ENCODE data around the gene SLC29A3. TPM values are rescaled to one million over a fixed set of nuclear protein-coding genes. Genes with fewer than 3 reads are reported as not detected.

The SLC29A3 gene
- total RNA-seq, 2 experiments from 2014 or later: 2.3 to 2.5 TPM

DNA sequence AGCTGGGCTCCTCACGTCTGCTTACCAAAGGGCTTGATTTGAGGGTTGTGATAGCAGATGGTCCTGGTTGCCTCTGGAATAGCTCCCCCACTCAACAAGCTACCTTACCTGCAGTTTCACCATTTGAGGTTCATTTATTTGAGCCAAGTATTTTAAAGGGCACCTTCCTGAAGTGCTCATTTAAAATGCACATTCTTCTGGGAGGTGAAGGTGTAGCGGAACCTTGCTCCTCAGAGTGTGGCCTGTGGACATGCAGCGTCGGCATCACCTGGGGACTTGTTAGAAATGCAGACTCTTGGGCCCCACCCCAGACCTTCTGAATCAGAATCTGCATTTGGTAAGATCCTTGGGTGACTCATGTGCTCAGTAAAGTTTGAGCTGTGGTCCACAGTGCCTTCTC, 79.9 kb downstream of the SLC29A3 start:
- TF ChIP-seq, protein P1, sequence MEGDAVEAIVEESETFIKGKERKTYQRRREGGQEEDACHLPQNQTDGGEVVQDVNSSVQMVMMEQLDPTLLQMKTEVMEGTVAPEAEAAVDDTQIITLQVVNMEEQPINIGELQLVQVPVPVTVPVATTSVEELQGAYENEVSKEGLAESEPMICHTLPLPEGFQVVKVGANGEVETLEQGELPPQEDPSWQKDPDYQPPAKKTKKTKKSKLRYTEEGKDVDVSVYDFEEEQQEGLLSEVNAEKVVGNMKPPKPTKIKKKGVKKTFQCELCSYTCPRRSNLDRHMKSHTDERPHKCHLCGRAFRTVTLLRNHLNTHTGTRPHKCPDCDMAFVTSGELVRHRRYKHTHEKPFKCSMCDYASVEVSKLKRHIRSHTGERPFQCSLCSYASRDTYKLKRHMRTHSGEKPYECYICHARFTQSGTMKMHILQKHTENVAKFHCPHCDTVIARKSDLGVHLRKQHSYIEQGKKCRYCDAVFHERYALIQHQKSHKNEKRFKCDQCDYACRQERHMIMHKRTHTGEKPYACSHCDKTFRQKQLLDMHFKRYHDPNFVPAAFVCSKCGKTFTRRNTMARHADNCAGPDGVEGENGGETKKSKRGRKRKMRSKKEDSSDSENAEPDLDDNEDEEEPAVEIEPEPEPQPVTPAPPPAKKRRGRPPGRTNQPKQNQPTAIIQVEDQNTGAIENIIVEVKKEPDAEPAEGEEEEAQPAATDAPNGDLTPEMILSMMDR (IDR thresholded peaks at IDR 0.05): no peak
- peaks cover 32 to 49% of the 10 kb centered on the region in 2 experiments for H3K27me3 ChIP-seq (ENCODE audit: control insufficient read depth in 1 of 2, insufficient read depth in 2 of 2, low read length in 2 of 2)
- no peak overlapping the region for H3K4me3 Mint-ChIP-seq
- H3K27me3 Mint-ChIP-seq: peaks cover 60% of the 10 kb centered on the region
- ChIA-PET CTCF (no interaction called here), POLR2A (interaction anchor here (1.2 to 1.3 kb wide), 2 partner anchors 15 to 22 kb away, joined by 3 to 4 read pairs; no protein-coding TSS in a partner anchor)
- peaks cover 3% of the 10 kb centered on the region for H3K4me1 Mint-ChIP-seq (ENCODE audit: low read depth)
- no peak overlapping the region for H3K4me3 ChIP-seq (ENCODE audit: low read length)
- H3K9me3 Mint-ChIP-seq: no peaks in the 10 kb centered on the region
- peaks cover 14% of the 10 kb centered on the region for H3K4me1 ChIP-seq (ENCODE audit: insufficient read depth, low read length)
- H3K36me3 ChIP-seq (ENCODE audit: insufficient read depth, low read length): no peaks in the 10 kb centered on the region
- H3K27ac ChIP-seq (ENCODE audit: low read depth in 1 of 2, low read length in 2 of 2): no peak overlapping the region
- no peak for DNase-seq
- H3K36me3 Mint-ChIP-seq (ENCODE audit: low read depth): no peaks in the 10 kb centered on the region
- intact Hi-C loops (cut with DNase I, micrococcal nuclease): loop anchor here in 1 of 2 experiments (5.0 kb wide), 1 partner anchor 413 kb away; no protein-coding TSS in a partner anchor
- ATAC-seq (ENCODE audit: poor library complexity): no peak
- H3K27ac Mint-ChIP-seq: no peak overlapping the region
- peaks cover 0 to 7% of the 10 kb centered on the region in 2 experiments for H3K9me3 ChIP-seq (ENCODE audit: control insufficient read depth in 1 of 2, insufficient read depth in 1 of 2, low read length in 2 of 2)

GRCh38 chr10:71399946-71400345, 80.9 kb downstream of the SLC29A3 start:
- Mint-ChIP-seq H3K9me3 (no peaks in the 10 kb centered on the region), H3K4me1 (ENCODE audit: low read depth) (peaks cover 3% of the 10 kb centered on the region), H3K27me3 (peaks cover 54% of the 10 kb centered on the region), H3K27ac (no peak overlapping the region), H3K36me3 (ENCODE audit: low read depth) (no peaks in the 10 kb centered on the region), H3K4me3 (no peak overlapping the region)
- TF ChIP-seq, protein P1 (IDR thresholded peaks at IDR 0.05): no peak
- H3K27ac ChIP-seq (ENCODE audit: low read depth in 1 of 2, low read length in 2 of 2): no peak overlapping the region
- peaks cover 0 to 7% of the 10 kb centered on the region in 2 experiments for H3K9me3 ChIP-seq (ENCODE audit: control insufficient read depth in 1 of 2, insufficient read depth in 1 of 2, low read length in 2 of 2)
- DNase-seq (no peak), ATAC-seq (ENCODE audit: poor library complexity) (no peak)
- no peaks in the 10 kb centered on the region for H3K36me3 ChIP-seq (ENCODE audit: insufficient read depth, low read length)
- intact Hi-C loops (cut with DNase I, micrococcal nuclease): loop anchor here in 1 of 2 experiments (5.0 kb wide), 1 partner anchor 412 kb away; no protein-coding TSS in a partner anchor
- peaks cover 28 to 45% of the 10 kb centered on the region in 2 experiments for H3K27me3 ChIP-seq (ENCODE audit: control insufficient read depth in 1 of 2, insufficient read depth in 2 of 2, low read length in 2 of 2)
- ChIA-PET POLR2A (interaction anchor here (1.3 kb wide), 1 partner anchor 16 kb away, joined by 3 read pairs; no protein-coding TSS in a partner anchor), CTCF (no interaction called here)
- no peak overlapping the region for H3K4me3 ChIP-seq (ENCODE audit: low read length)
- H3K4me1 ChIP-seq (ENCODE audit: insufficient read depth, low read length): peaks cover 14% of the 10 kb centered on the region

DNA sequence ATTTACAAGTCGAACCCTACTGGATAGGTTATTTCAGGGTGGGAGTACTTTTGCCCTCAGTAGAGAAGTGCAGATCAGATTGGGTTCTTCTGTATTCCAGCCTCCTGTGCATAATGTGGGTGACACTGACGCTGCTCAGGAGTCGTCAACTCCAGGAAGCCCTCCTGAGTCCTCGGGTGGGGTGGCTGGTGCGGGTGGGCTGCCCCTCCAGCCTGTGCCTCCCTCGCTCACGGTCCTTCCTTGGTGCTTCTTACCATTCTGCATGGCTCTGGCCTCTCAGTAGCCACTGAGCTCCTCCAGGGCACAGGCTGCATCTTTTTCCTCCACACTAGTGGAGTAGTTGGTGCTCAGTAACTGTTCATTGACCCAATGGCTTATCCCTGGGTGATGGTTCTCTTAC, 82.0 kb downstream of the SLC29A3 start:
- ATAC-seq (ENCODE audit: poor library complexity): no peak
- Mint-ChIP-seq H3K27ac (no peak overlapping the region), H3K9me3 (no peaks in the 10 kb centered on the region)

More for the DNA sequence above, 82.0 kb downstream of the SLC29A3 start:
- Histone ChIP-seq H3K4me1 (ENCODE audit: insufficient read depth, low read length) (peaks cover 13% of the 10 kb centered on the region), H3K9me3 (ENCODE audit: control insufficient read depth in 1 of 2, insufficient read depth in 1 of 2, low read length in 2 of 2) (peaks cover 0 to 7% of the 10 kb centered on the region in 2 experiments), H3K36me3 (ENCODE audit: insufficient read depth, low read length) (no peaks in the 10 kb centered on the region), H3K27ac (ENCODE audit: low read depth in 1 of 2, low read length in 2 of 2) (no peak overlapping the region), H3K4me3 (ENCODE audit: low read length) (no peak overlapping the region), H3K27me3 (ENCODE audit: control insufficient read depth in 1 of 2, insufficient read depth in 2 of 2, low read length in 2 of 2) (peaks cover 20 to 34% of the 10 kb centered on the region in 2 experiments)
- CTCF ChIA-PET: no interaction called here
- H3K27me3 Mint-ChIP-seq: peaks cover 43% of the 10 kb centered on the region
- H3K36me3 Mint-ChIP-seq (ENCODE audit: low read depth): no peaks in the 10 kb centered on the region
- peaks cover 3% of the 10 kb centered on the region for H3K4me1 Mint-ChIP-seq (ENCODE audit: low read depth)
- intact Hi-C loops (cut with DNase I, micrococcal nuclease): no loop called here
- no peak for DNase-seq
- TF ChIP-seq, protein P1 (IDR thresholded peaks at IDR 0.05): no peak
- H3K4me3 Mint-ChIP-seq: no peak overlapping the region
- POLR2A ChIA-PET: no interaction called here
